Gastroesophageal sphincter (tissue), 4 donors: ENCODE data around the gene AMPD2. TPM values are rescaled to one million over a fixed set of nuclear protein-coding genes. Genes with fewer than 3 reads are reported as not detected.

Experiments used
- ATAC-seq: fragments of 150-250 bp; one replicate; pipeline ENCODE4 v1.9.1; 2016; ENCODE audit warnings: mild to moderate bottlenecking, moderate library complexity
- H3K27ac ChIP-seq, 4 donors: fragments of 200-600 bp; sonication (generic) in 3 of 4; 1 replicate in 3 of 4; 2 replicates in 1 of 4; pipeline ENCODE4 v1.5.1; 2016 to 2019
- H3K27me3 ChIP-seq: fragments of 200-600 bp; sonication (generic); one replicate; pipeline ENCODE4 v1.5.1; 2019
- H3K36me3 ChIP-seq, 2 donors: fragments of 200-600 bp; sonication (generic); one replicate each; pipeline ENCODE4 v1.5.1; 2019; ENCODE audit warnings: control low read depth in 1 of 2
- H3K4me1 ChIP-seq, 3 donors: fragments of 200-600 bp; sonication (generic); 1 replicate in 2 of 3; 2 replicates in 1 of 3; pipeline ENCODE4 v1.5.1; 2016 to 2019; ENCODE audit warnings: control low read depth in 2 of 3
- H3K4me3 ChIP-seq, 2 donors: fragments of 200-600 bp; sonication (generic); one replicate each; pipeline ENCODE4 v1.5.1; 2019; ENCODE audit warnings: mild to moderate bottlenecking in 1 of 2, moderate library complexity in 1 of 2
- H3K9me3 ChIP-seq, 3 donors: fragments of 200-600 bp; sonication (generic); one replicate each; pipeline ENCODE4 v1.5.1; 2017 to 2019; ENCODE audit warnings: control low read depth in 2 of 3
- EP300 ChIP-seq: sonication (generic); formaldehyde crosslinking; IDR thresholded peaks from one replicate; pipeline ENCODE4 v1.6.1; 2017; ENCODE audit warnings: antibody characterized with exemption, mild to moderate bottlenecking
- POLR2A ChIP-seq, 2 donors: fragments of 450-650 bp; IDR thresholded peaks; one replicate each; pipeline ENCODE4 v1.6.1; 2017; ENCODE audit warnings: antibody characterized with exemption in 2 of 2, mild to moderate bottlenecking in 2 of 2, moderate library complexity in 1 of 2
- POLR2AphosphoS5 ChIP-seq: sonication (generic); formaldehyde crosslinking; IDR thresholded peaks from one replicate; pipeline ENCODE4 v1.6.1; 2017; ENCODE audit warnings: antibody characterized with exemption
- WGBS, 2 donors: methylation state at CpG; one replicate each; pipeline ENCODE4 v1.1.5; 2018; ENCODE audit warnings: low coverage in 1 of 2; 5-methylcytosine and 5-hydroxymethylcytosine counted together
- total RNA-seq, 4 donors: library from RNA; depleted of rRNA; stranded (reverse); fragments of >200 nt; gene quantifications; one replicate each; pipeline ENCODE4 v1.1.0, GENCODE V29; 2016
- TF ChIP-seq, protein P1 (sequence below), 4 experiments: fragments of 200-600 bp in 2 of 4; fragments of 450-650 bp in 2 of 4; sonication (generic) in 1 of 4; IDR thresholded peaks; one replicate each; pipeline ENCODE4 v1.5.1; 2017 to 2019; ENCODE audit warnings: antibody characterized with exemption in 4 of 4, mild to moderate bottlenecking in 2 of 4, moderate library complexity in 2 of 4

AMPD2 gene
- total RNA-seq, 4 donors from 2014 or later: 28.9 to 38.0 (median 35.6) TPM

DNA sequence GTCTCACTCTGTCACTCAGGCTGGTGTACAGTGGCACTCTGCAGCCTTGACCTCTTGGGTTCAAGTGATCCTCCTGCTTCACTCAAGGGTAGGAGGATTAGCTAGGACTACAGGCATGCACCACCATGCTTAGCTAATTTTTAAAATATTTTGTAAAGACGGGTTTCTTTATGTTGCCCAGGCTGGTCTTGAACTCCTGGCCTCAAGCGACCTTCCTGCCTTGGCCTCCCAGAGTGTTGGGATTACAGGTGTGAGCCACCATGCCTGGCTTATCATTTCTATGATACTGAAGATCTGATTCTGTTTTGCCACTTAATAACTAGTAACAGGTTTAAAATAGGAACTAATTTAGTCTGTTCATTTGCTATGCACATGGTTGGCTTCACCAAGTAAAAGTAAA lies 37.6 kb upstream of the AMPD2 start:
- Histone ChIP-seq H3K36me3 (peaks cover 7 to 76% of the 10 kb centered on the region in 2 donors), H3K27ac (no peak overlapping the region), H3K4me1 (peaks cover 4 to 26% (median 7%) of the 10 kb centered on the region in 3 donors), H3K9me3 (no peaks in the 10 kb centered on the region), H3K4me3 (no peak overlapping the region), H3K27me3 (no peaks in the 10 kb centered on the region)
- whole genome bisulfite sequencing, 2 donors: 94 to 100% methylated on average over 2 of the region's 2 CpGs
- ATAC-seq: no peak
- TF ChIP-seq EP300 (no peak), POLR2AphosphoS5 (no peak), POLR2A (IDR thresholded peaks at IDR 0.05) (no peak)
- TF ChIP-seq, protein P1, sequence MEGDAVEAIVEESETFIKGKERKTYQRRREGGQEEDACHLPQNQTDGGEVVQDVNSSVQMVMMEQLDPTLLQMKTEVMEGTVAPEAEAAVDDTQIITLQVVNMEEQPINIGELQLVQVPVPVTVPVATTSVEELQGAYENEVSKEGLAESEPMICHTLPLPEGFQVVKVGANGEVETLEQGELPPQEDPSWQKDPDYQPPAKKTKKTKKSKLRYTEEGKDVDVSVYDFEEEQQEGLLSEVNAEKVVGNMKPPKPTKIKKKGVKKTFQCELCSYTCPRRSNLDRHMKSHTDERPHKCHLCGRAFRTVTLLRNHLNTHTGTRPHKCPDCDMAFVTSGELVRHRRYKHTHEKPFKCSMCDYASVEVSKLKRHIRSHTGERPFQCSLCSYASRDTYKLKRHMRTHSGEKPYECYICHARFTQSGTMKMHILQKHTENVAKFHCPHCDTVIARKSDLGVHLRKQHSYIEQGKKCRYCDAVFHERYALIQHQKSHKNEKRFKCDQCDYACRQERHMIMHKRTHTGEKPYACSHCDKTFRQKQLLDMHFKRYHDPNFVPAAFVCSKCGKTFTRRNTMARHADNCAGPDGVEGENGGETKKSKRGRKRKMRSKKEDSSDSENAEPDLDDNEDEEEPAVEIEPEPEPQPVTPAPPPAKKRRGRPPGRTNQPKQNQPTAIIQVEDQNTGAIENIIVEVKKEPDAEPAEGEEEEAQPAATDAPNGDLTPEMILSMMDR (IDR thresholded peaks at IDR 0.05): no peak

DNA sequence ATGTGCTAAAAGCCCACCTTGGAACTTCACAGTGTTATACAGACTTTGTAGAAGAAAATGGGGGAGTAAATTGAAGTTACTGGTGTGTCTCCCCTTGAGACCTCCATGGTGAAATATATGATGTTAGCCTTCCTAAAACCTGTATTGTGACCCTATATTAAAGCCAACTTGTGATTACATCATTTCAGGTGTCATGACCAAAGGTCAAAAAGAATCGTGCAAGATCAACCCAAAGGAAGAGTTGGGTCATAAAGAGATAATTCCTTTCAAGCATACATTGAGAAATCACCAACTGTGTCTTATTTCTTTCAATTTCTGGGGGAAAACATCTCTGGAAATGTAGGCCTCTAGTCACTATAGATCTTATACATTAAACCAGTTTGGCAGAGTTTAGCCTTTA lies 34.9 kb upstream of the AMPD2 start:
- no peaks in the 10 kb centered on the region for H3K9me3 ChIP-seq
- TF ChIP-seq POLR2A (IDR thresholded peaks at IDR 0.05) (no peak), POLR2AphosphoS5 (no peak), EP300 (no peak)
- TF ChIP-seq, protein P1 (IDR thresholded peaks at IDR 0.05): no peak
- 67 to 80% methylated on average over 1 of the region's 1 CpG for WGBS, 2 donors
- no peak overlapping the region for H3K4me3 ChIP-seq
- peaks cover 0 to 6% (median 0%) of the 10 kb centered on the region in 3 donors for H3K4me1 ChIP-seq
- no peaks in the 10 kb centered on the region for H3K27me3 ChIP-seq
- ATAC-seq: no peak
- H3K36me3 ChIP-seq: peaks cover 11 to 93% of the 10 kb centered on the region in 2 donors
- no peak overlapping the region for H3K27ac ChIP-seq

DNA sequence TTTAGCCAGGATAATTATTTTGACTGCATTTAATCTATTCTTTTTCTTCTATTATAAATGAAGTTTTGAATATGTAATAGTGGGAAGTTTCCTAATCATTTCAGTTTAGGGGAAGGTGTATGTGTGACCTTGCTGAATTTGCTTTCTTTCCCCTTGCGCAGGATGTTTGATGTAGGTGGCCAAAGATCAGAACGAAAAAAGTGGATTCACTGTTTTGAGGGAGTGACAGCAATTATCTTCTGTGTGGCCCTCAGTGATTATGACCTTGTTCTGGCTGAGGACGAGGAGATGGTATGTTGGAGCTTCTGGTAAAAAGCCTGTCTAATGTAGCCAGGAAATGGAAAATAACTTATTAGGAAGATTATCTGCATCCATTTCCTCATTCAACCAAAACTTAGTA lies 33.6 kb upstream of the AMPD2 start:
- no peak overlapping the region for H3K27ac ChIP-seq
- peaks cover 11 to 93% of the 10 kb centered on the region in 2 donors for H3K36me3 ChIP-seq
- no peak for TF ChIP-seq POLR2AphosphoS5
- TF ChIP-seq, protein P1 (IDR thresholded peaks at IDR 0.05): no peak
- no peak for TF ChIP-seq POLR2A (IDR thresholded peaks at IDR 0.05)
- no peak for TF ChIP-seq EP300
- no peaks in the 10 kb centered on the region for H3K27me3 ChIP-seq
- H3K4me3 ChIP-seq: no peak overlapping the region
- ATAC-seq: no peak
- 60 to 77% methylated on average over 1 to 3 of the region's 3 CpGs for WGBS, 2 donors
- no peaks in the 10 kb centered on the region for H3K9me3 ChIP-seq
- H3K4me1 ChIP-seq: no peaks in the 10 kb centered on the region

DNA sequence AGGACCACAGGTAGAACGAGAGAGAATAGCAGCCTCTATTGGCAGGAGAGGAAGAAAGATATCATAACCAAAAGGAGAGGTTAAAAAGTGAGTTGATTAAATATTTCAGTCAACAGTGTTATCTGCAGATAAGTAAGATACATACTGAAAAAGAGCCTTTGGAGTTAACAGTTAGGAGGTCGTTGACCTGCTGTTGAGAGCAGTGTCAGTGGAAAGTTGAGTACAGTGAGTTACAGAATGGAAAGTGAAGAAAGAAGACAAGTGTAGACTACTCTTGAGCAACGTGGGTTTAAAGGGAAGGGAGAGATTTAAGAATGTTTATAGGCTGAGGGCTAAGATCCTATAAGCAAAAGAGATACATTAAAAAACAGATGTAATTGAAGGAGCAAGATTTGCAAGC lies 30.5 kb upstream of the AMPD2 start:
- H3K4me1 ChIP-seq: no peaks in the 10 kb centered on the region
- no peak overlapping the region for H3K27ac ChIP-seq
- no peaks in the 10 kb centered on the region for H3K27me3 ChIP-seq
- no peak overlapping the region for H3K4me3 ChIP-seq
- ATAC-seq: no peak
- peaks cover 11 to 98% of the 10 kb centered on the region in 2 donors for H3K36me3 ChIP-seq
- 77 to 87% methylated on average over 3 of the region's 3 CpGs for WGBS, 2 donors
- TF ChIP-seq POLR2AphosphoS5 (no peak), POLR2A (IDR thresholded peaks at IDR 0.05) (no peak), EP300 (no peak)
- TF ChIP-seq, protein P1 (IDR thresholded peaks at IDR 0.05): no peak
- H3K9me3 ChIP-seq: no peaks in the 10 kb centered on the region

DNA sequence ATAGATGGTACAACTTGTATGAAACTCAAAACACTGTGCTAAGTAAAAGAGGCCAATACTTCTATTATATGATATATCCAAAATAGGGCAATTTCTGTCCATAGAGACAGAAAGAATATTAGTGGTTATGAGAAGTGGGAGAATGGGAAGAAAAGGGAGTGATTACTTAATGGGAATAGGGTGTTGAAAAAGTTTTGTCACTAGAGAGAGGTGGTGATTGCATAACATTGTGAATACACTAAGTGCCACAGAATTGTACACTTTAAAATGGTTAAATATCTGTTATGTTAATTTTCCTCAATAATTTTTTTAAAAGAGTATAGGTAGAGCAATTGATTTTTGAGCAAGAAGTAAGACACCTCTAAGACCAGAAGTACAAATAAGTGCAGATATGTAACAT lies 30.0 kb upstream of the AMPD2 start:
- no peaks in the 10 kb centered on the region for H3K27me3 ChIP-seq
- TF ChIP-seq EP300 (no peak), POLR2AphosphoS5 (no peak), POLR2A (IDR thresholded peaks at IDR 0.05) (no peak)
- TF ChIP-seq, protein P1 (IDR thresholded peaks at IDR 0.05): no peak
- no peaks in the 10 kb centered on the region for H3K4me1 ChIP-seq
- ATAC-seq: no peak
- no peak overlapping the region for H3K27ac ChIP-seq
- H3K9me3 ChIP-seq: no peaks in the 10 kb centered on the region
- no peak overlapping the region for H3K4me3 ChIP-seq
- peaks cover 11 to 98% of the 10 kb centered on the region in 2 donors for H3K36me3 ChIP-seq
